ENCODE data around the gene RHBDF1.

DNA sequence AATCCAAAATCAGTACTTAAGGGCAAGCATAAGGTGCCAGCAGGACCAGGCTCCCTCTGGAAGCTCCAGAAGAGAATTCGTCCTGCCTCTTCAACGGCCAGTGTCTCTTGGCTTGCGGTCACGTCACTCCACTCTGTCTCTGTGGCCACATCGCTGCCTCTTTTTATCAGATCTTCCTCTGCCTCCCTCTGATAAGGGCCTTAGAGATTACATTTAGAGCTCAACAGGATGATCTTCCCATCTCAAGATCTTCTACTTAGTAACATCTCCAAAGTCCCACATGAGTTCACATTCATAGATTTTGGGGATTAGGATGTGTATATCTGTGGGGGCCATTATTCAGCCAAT, 22.5 kb upstream of the RHBDF1 start:
- TF ChIP-seq CTCF (IDR thresholded peaks at IDR 0.05) (no peak), EP300 (IDR thresholded peaks at IDR 0.05; ENCODE audit: low read depth) (no peak), POLR2AphosphoS5 (IDR thresholded peaks at IDR 0.05) (no peak), POLR2A (IDR thresholded peaks at IDR 0.05) (no peak)

Data from transverse colon (tissue), 4 donors.